ENCODE measurements around the gene CMSS1.
"Not testable (repeated sequence)": the region's sequence is repeated elsewhere in the genome, so short reads cannot be mapped to it uniquely, and the experiment has no call there.

The CMSS1 gene

GRCh38 chr3:100048248-100048647, 230.6 kb downstream of the CMSS1 start:
- no peak for DNase-seq (ENCODE audit: low spot score)
- in situ Hi-C loops (cut with MboI; ENCODE audit: low sequenced_read_pairs, unreplicated experiment) = loop anchor here (10.0 kb wide), 1 partner anchor 183 kb away; no protein-coding TSS in a partner anchor
- TF ChIP-seq CTCF (IDR thresholded peaks at IDR 0.05; ENCODE audit: borderline replicate concordance, control extremely low read depth, extremely low read depth, insufficient read depth, missing control alignments) = no peak

- DNase-seq (ENCODE audit: low spot score); in situ Hi-C loops (cut with MboI; ENCODE audit: low sequenced_read_pairs, unreplicated experiment): not testable (repeated sequence)
These were observed 233.9 kb downstream of the CMSS1 start for GRCh38 chr3:100051513-100051912.

GRCh38 chr3:100053951-100054620, 236.4 kb downstream of the CMSS1 start:
- TF ChIP-seq CTCF (IDR thresholded peaks at IDR 0.05; ENCODE audit: borderline replicate concordance, control extremely low read depth, extremely low read depth, insufficient read depth, missing control alignments) = no peak
- DNase-seq (ENCODE audit: low spot score) = no peak
- in situ Hi-C loops (cut with MboI; ENCODE audit: low sequenced_read_pairs, unreplicated experiment) = no loop called here

GRCh38 chr3:100057716-100058575, 240.3 kb downstream of the CMSS1 start:
- in situ Hi-C loops (cut with MboI; ENCODE audit: low sequenced_read_pairs, unreplicated experiment) = no loop called here
- no peak for DNase-seq (ENCODE audit: low spot score)
- TF ChIP-seq CTCF (IDR thresholded peaks at IDR 0.05; ENCODE audit: borderline replicate concordance, control extremely low read depth, extremely low read depth, insufficient read depth, missing control alignments) = peak; percentile 0

- no peak for TF ChIP-seq CTCF (IDR thresholded peaks at IDR 0.05; ENCODE audit: borderline replicate concordance, control extremely low read depth, extremely low read depth, insufficient read depth, missing control alignments)
- no peak for DNase-seq (ENCODE audit: low spot score)
- in situ Hi-C loops (cut with MboI; ENCODE audit: low sequenced_read_pairs, unreplicated experiment) = no loop called here
These were observed 241.8 kb downstream of the CMSS1 start for GRCh38 chr3:100059472-100059871.

GRCh38 chr3:100060685-100061484, 243.2 kb downstream of the CMSS1 start:
- no peak for TF ChIP-seq CTCF (IDR thresholded peaks at IDR 0.05; ENCODE audit: borderline replicate concordance, control extremely low read depth, extremely low read depth, insufficient read depth, missing control alignments)
- in situ Hi-C loops (cut with MboI; ENCODE audit: low sequenced_read_pairs, unreplicated experiment) = loop anchor here (10.0 kb wide), 1 partner anchor 194 kb away; no protein-coding TSS in a partner anchor
- no peak for DNase-seq (ENCODE audit: low spot score)
